GM12873 (cell line): ENCODE measurements around the gene TRAF3IP3.

Experiments
- TF ChIP-seq, protein P1 (sequence below): IDR thresholded peaks from 2 replicates; pipeline ENCODE4 v1.5.1; 2012; ENCODE audit warnings: low read depth, mild to moderate bottlenecking, moderate library complexity, low read length, control low read depth; ENCODE audit not compliant: insufficient read depth; ENCODE audit errors: missing control alignments

Gene TRAF3IP3

DNA sequence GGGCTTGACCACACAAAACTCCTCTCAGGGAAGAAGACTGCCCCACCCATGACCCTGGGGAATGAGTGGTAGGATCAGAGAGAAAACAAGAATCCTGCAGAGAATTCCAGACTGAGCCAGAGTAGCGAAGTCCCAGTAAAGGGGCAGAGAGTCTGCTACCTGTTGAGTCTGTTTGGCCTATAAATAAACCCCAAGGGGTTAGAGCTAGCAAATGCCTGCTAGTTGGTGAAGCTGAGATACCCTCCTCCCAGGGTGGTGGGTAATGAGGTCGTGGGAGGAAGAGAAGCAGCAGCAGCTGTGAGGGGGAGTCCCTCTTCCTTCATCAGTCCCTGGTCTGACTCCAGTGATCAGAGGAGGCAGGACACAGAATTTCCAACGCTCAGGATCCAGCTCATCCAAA is 2.5 kb downstream of the TRAF3IP3 start:
- TF ChIP-seq, protein P1, sequence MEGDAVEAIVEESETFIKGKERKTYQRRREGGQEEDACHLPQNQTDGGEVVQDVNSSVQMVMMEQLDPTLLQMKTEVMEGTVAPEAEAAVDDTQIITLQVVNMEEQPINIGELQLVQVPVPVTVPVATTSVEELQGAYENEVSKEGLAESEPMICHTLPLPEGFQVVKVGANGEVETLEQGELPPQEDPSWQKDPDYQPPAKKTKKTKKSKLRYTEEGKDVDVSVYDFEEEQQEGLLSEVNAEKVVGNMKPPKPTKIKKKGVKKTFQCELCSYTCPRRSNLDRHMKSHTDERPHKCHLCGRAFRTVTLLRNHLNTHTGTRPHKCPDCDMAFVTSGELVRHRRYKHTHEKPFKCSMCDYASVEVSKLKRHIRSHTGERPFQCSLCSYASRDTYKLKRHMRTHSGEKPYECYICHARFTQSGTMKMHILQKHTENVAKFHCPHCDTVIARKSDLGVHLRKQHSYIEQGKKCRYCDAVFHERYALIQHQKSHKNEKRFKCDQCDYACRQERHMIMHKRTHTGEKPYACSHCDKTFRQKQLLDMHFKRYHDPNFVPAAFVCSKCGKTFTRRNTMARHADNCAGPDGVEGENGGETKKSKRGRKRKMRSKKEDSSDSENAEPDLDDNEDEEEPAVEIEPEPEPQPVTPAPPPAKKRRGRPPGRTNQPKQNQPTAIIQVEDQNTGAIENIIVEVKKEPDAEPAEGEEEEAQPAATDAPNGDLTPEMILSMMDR, result no peak

- TF ChIP-seq, protein P1, result no peak
Observed at GRCh38 chr1:209759829-209760359, 4.0 kb downstream of the TRAF3IP3 start.

GRCh38 chr1:209761011-209761635 is 5.3 kb downstream of the TRAF3IP3 start:
- TF ChIP-seq, protein P1, result no peak

DNA sequence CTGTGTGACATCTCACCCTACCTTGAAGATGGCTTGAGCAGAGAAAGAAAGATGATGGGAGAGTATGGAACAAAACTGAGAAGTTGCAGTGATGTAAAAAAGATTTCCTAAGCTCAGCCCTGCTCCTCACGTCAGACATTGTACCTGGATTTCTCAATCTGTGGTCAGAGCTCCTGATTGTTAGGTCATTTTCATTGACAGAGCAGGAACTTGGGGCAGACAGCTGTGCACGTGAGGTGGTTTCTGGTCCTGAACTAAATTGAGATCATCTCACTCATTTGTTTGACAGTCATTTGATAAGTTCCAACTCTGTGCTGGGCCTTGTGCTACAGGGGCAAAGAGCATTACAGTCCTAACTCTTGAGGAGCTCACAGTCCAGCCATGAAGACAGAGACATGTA is 10.2 kb downstream of the TRAF3IP3 start:
- TF ChIP-seq, protein P1, result no peak

- TF ChIP-seq, protein P1, result no peak
Observed at GRCh38 chr1:209767096-209767495, 11.2 kb downstream of the TRAF3IP3 start.

- TF ChIP-seq, protein P1, result no peak
Observed at GRCh38 chr1:209767706-209768105, 11.9 kb downstream of the TRAF3IP3 start.

GRCh38 chr1:209768354-209768774 is 12.5 kb downstream of the TRAF3IP3 start:
- TF ChIP-seq, protein P1, result no peak
